Measurements from ENCODE around the gene MAPK10.

Gene MAPK10

DNA sequence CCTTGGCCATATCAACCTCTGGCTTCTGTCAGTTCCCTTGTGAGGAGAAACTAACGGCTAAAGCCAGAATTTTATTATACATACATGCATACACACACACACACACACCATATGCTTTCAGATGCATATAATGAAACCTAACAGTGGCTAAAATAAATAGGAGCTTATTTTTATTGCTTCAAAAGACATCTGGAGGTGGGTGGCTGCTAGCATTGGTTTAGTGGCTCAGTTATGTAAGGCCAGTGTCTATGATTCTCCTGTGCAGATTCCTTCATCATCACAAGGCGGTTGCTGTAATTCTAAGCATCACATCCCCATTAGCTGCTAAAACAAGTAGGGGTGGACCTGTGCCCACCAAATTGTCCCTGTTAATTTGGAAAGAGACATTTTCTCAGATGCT, 110.8 kb downstream of the MAPK10 start:
- no peak overlapping the region for H3K4ac ChIP-seq (ENCODE audit: low read depth, low read length)
- no CpG with 5 or more reads among the region's 2 CpGs for WGBS (ENCODE audit: extremely low coverage, insufficient coverage, insufficient read length)
- H3K27me3 ChIP-seq (ENCODE audit: insufficient read depth, low read length) = no peaks in the 10 kb centered on the region
- H2BK120ac ChIP-seq (ENCODE audit: insufficient read depth, low read length, poor library complexity) = no peak overlapping the region
- no peaks in the 10 kb centered on the region for H3K79me2 ChIP-seq (ENCODE audit: control insufficient read depth, insufficient read depth, low read length, poor library complexity)
- H4K91ac ChIP-seq (ENCODE audit: low read depth, low read length) = no peak overlapping the region
- no peak overlapping the region for H3K4me2 ChIP-seq (ENCODE audit: low read length)
- no peak overlapping the region for H4K8ac ChIP-seq (ENCODE audit: low read depth, low read length)
- H4K12ac ChIP-seq (ENCODE audit: low read depth, low read length) = no peak overlapping the region
- H3K36me3 ChIP-seq (ENCODE audit: control insufficient read depth in 1 of 2, insufficient read depth in 2 of 2, low read length in 2 of 2) = no peaks in the 10 kb centered on the region
- no peak overlapping the region for H2BK5ac ChIP-seq (ENCODE audit: low read depth, low read length, poor library complexity)
- H3K18ac ChIP-seq (ENCODE audit: low read length) = no peak overlapping the region
- no peak overlapping the region for H2AFZ ChIP-seq (ENCODE audit: insufficient read depth, low read length, poor library complexity)
- H3K9me3 ChIP-seq (ENCODE audit: insufficient read depth, low read depth, low read length) = no peaks in the 10 kb centered on the region
- no peak for DNase-seq
- no peak overlapping the region for H3K14ac ChIP-seq (ENCODE audit: low read length)
- no peak overlapping the region for H2AK5ac ChIP-seq (ENCODE audit: low read length)
- no peak overlapping the region for H2BK12ac ChIP-seq (ENCODE audit: low read length)
- no peaks in the 10 kb centered on the region for H3K79me1 ChIP-seq (ENCODE audit: low read length)
- no peak overlapping the region for H3K27ac ChIP-seq (ENCODE audit: low read depth, low read length)
- H3K23ac ChIP-seq (ENCODE audit: low read length) = no peak overlapping the region
- H3K4me3 ChIP-seq (ENCODE audit: low read depth, low read length) = no peak overlapping the region
- H3K9ac ChIP-seq (ENCODE audit: low read length) = no peak overlapping the region
- no peaks in the 10 kb centered on the region for H3K4me1 ChIP-seq (ENCODE audit: control insufficient read depth in 1 of 2, insufficient read depth in 2 of 2, low read length in 2 of 2)

DNA sequence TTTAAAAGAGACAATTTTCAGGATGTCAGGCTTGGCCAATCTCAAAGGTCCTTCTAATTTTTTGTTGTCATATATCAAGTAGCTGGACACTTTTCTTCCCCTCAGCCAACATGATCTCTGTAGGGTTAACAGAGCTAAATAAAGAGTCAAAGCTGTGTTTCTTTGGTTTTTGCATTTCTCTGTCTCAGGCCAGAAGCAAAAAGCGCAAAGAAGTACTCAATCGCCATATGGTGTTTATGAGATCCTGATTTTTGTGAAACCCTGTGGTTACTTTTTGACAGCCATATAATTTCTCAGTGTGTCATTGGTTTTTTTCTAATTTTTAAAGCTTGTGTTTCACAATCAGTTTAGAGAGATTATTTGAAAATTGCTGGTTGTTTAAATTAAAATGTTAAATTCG, 111.9 kb downstream of the MAPK10 start:
- Histone ChIP-seq H2AK5ac (ENCODE audit: low read length) (no peak overlapping the region), H2AFZ (ENCODE audit: insufficient read depth, low read length, poor library complexity) (no peak overlapping the region), H3K4me3 (ENCODE audit: low read depth, low read length) (no peak overlapping the region), H2BK120ac (ENCODE audit: insufficient read depth, low read length, poor library complexity) (no peak overlapping the region), H3K4me2 (ENCODE audit: low read length) (no peak overlapping the region), H2BK12ac (ENCODE audit: low read length) (no peak overlapping the region), H3K9me3 (ENCODE audit: insufficient read depth, low read depth, low read length) (no peaks in the 10 kb centered on the region), H3K18ac (ENCODE audit: low read length) (no peak overlapping the region), H3K36me3 (ENCODE audit: control insufficient read depth in 1 of 2, insufficient read depth in 2 of 2, low read length in 2 of 2) (no peaks in the 10 kb centered on the region), H3K27me3 (ENCODE audit: insufficient read depth, low read length) (no peaks in the 10 kb centered on the region), H3K9ac (ENCODE audit: low read length) (no peak overlapping the region), H4K12ac (ENCODE audit: low read depth, low read length) (no peak overlapping the region), H4K8ac (ENCODE audit: low read depth, low read length) (no peak overlapping the region), H2BK5ac (ENCODE audit: low read depth, low read length, poor library complexity) (no peak overlapping the region), H4K91ac (ENCODE audit: low read depth, low read length) (no peak overlapping the region), H3K14ac (ENCODE audit: low read length) (no peak overlapping the region), H3K4ac (ENCODE audit: low read depth, low read length) (no peak overlapping the region), H3K23ac (ENCODE audit: low read length) (no peak overlapping the region), H3K79me1 (ENCODE audit: low read length) (no peaks in the 10 kb centered on the region), H3K27ac (ENCODE audit: low read depth, low read length) (no peak overlapping the region), H3K79me2 (ENCODE audit: control insufficient read depth, insufficient read depth, low read length, poor library complexity) (no peaks in the 10 kb centered on the region), H3K4me1 (ENCODE audit: control insufficient read depth in 1 of 2, insufficient read depth in 2 of 2, low read length in 2 of 2) (no peaks in the 10 kb centered on the region)
- WGBS (ENCODE audit: extremely low coverage, insufficient coverage, insufficient read length) = no CpG with 5 or more reads among the region's 3 CpGs
- DNase-seq = no peak

DNA sequence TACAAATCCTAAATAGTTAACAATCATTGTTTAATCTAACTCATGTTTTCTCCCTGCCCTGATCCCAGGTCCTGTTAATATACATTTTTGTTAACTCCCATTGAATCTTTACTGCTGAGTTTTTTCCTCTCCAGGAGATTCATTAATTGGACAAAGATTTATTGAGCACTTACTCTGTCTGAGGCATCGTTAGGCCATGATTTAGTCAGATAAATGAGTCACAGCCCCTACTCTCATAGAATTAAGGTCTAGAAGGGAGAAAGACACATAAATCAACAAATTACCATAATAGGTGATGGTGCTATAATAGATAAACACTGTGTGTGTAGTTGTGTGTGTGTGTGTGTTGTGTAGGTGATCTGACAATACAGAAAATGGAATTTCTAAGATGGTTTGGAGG, 112.5 kb downstream of the MAPK10 start:
- Histone ChIP-seq H3K4me3 (ENCODE audit: low read depth, low read length) (no peak overlapping the region), H3K27ac (ENCODE audit: low read depth, low read length) (no peak overlapping the region), H3K18ac (ENCODE audit: low read length) (no peak overlapping the region), H4K91ac (ENCODE audit: low read depth, low read length) (no peak overlapping the region), H4K8ac (ENCODE audit: low read depth, low read length) (no peak overlapping the region), H3K27me3 (ENCODE audit: insufficient read depth, low read length) (no peaks in the 10 kb centered on the region), H3K14ac (ENCODE audit: low read length) (no peak overlapping the region), H2AFZ (ENCODE audit: insufficient read depth, low read length, poor library complexity) (no peak overlapping the region), H4K12ac (ENCODE audit: low read depth, low read length) (no peak overlapping the region), H3K79me2 (ENCODE audit: control insufficient read depth, insufficient read depth, low read length, poor library complexity) (no peaks in the 10 kb centered on the region), H2BK5ac (ENCODE audit: low read depth, low read length, poor library complexity) (no peak overlapping the region), H3K9ac (ENCODE audit: low read length) (no peak overlapping the region), H3K36me3 (ENCODE audit: control insufficient read depth in 1 of 2, insufficient read depth in 2 of 2, low read length in 2 of 2) (no peaks in the 10 kb centered on the region), H3K4ac (ENCODE audit: low read depth, low read length) (no peak overlapping the region), H3K23ac (ENCODE audit: low read length) (no peak overlapping the region), H2AK5ac (ENCODE audit: low read length) (no peak overlapping the region), H3K4me1 (ENCODE audit: control insufficient read depth in 1 of 2, insufficient read depth in 2 of 2, low read length in 2 of 2) (no peaks in the 10 kb centered on the region), H2BK120ac (ENCODE audit: insufficient read depth, low read length, poor library complexity) (no peak overlapping the region), H3K79me1 (ENCODE audit: low read length) (no peaks in the 10 kb centered on the region), H3K9me3 (ENCODE audit: insufficient read depth, low read depth, low read length) (no peaks in the 10 kb centered on the region), H2BK12ac (ENCODE audit: low read length) (no peak overlapping the region), H3K4me2 (ENCODE audit: low read length) (no peak overlapping the region)
- no CpG with 5 or more reads among the region's 1 CpG for WGBS (ENCODE audit: extremely low coverage, insufficient coverage, insufficient read length)
- DNase-seq = no peak

DNA sequence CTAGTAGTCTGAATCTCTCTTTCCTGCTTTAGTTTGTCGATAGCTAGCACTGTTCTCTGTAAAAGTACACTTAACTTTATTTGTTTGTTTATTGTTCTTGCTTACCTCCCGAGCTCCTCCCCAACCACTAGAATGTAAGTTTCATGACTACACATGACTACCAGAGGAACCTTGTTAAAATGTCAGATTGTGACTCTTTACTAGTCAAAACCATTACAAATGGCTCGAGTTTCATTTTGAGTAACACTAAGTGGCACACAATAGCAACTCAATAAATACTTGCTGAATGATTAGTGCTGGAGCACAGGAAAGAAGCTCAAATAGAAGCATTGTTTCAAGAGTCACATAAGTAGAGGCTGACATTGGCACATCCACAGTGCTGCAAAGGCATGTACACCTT, 116.1 kb downstream of the MAPK10 start:
- Histone ChIP-seq H3K36me3 (ENCODE audit: control insufficient read depth in 1 of 2, insufficient read depth in 2 of 2, low read length in 2 of 2) (no peaks in the 10 kb centered on the region), H2AK5ac (ENCODE audit: low read length) (no peak overlapping the region), H2BK12ac (ENCODE audit: low read length) (no peak overlapping the region), H3K4me3 (ENCODE audit: low read depth, low read length) (no peak overlapping the region), H4K12ac (ENCODE audit: low read depth, low read length) (no peak overlapping the region), H3K9ac (ENCODE audit: low read length) (no peak overlapping the region), H3K9me3 (ENCODE audit: insufficient read depth, low read depth, low read length) (no peaks in the 10 kb centered on the region), H3K4me1 (ENCODE audit: control insufficient read depth in 1 of 2, insufficient read depth in 2 of 2, low read length in 2 of 2) (no peaks in the 10 kb centered on the region), H3K27ac (ENCODE audit: low read depth, low read length) (no peak overlapping the region), H3K23ac (ENCODE audit: low read length) (no peak overlapping the region), H2AFZ (ENCODE audit: insufficient read depth, low read length, poor library complexity) (no peak overlapping the region), H3K27me3 (ENCODE audit: insufficient read depth, low read length) (no peaks in the 10 kb centered on the region), H3K14ac (ENCODE audit: low read length) (no peak overlapping the region), H3K18ac (ENCODE audit: low read length) (no peak overlapping the region), H3K4me2 (ENCODE audit: low read length) (no peak overlapping the region), H4K8ac (ENCODE audit: low read depth, low read length) (no peak overlapping the region), H2BK5ac (ENCODE audit: low read depth, low read length, poor library complexity) (no peak overlapping the region), H3K79me2 (ENCODE audit: control insufficient read depth, insufficient read depth, low read length, poor library complexity) (no peaks in the 10 kb centered on the region), H3K79me1 (ENCODE audit: low read length) (no peaks in the 10 kb centered on the region), H2BK120ac (ENCODE audit: insufficient read depth, low read length, poor library complexity) (no peak overlapping the region), H3K4ac (ENCODE audit: low read depth, low read length) (no peak overlapping the region), H4K91ac (ENCODE audit: low read depth, low read length) (no peak overlapping the region)
- no CpG with 5 or more reads among the region's 3 CpGs for WGBS (ENCODE audit: extremely low coverage, insufficient coverage, insufficient read length)
- DNase-seq = no peak
